Fibroblast of gingiva (primary cell): ENCODE data around the gene ZNF865.

Experiments used
- DNase-seq: peaks from one replicate; pipeline ENCODE4 v3.0.0-alpha.2; 2011; ENCODE audit warnings: low read depth

Gene ZNF865

DNA sequence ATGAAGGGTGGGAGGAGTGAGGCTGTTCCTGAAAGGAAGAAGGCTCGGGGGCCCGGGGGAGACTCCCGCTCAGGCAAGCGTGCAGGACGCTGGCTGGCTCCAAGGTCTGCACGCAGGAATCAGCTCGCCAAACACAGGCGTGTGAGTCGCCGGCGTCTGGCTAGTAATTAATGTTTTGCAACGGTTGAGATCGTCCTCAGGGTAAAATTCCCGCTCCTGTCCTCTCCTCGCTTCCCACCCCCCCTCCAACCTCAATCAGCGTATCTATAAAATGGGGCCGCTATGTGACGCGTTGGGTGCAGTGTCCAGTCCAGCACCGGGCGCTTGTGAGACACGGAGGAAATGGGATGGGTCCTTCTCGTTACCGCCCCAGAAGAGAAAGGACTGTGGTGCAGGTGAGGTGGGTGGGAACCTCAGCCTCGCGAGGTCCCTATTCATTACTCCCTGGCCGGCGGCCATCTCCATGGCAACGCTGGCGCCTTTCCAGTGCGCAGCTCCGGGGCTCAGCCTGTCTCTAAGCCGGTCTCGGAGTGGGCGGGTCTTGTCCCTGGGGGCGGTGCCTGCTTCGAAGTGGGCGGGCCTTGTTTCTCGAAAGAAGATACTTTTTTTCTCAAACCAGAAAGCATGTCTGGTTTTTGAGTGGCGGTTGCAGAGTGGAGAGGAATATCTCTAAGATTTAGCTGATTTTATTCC, 18.3 kb upstream of the ZNF865 start:
- DNase-seq: peak; percentile 79

DNA sequence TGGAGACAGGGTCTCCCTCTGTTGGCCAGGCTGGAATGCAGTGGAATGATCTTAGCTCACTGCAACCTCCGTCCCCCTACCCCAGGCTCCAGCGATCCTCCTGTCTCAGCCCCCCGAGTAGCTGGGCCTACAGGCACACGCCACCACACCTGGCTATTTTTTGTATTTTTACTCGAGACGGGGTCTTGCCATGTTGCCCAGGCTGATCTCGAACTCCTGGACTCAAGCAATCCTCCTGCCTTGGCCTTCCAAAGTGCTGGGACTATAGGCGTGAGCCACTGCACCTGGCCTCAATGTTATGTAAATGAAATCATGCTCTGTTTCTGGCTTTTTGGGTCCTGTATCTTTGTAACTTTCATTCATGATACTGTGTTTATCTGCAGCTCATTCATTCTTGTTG, 16.7 kb upstream of the ZNF865 start:
- no peak for DNase-seq

DNA sequence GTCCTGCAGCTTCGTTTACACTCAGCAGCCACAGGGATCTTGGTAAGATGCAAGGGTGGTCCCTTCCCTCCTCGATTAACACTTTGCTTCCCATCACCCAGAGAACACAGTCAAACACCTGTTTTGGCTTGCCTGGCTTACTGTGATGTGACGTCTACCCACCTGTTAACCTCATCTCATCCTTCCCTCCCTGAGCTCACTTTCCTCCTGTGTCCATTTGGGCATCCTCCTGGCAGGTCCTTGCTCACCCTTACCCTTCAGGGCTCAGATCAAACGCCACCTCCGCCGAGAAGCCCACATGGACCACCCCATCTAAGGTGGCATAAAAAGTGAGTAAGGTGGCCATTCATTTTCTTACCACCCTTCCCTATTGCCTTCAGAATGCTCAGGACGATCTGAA, 15.3 kb upstream of the ZNF865 start:
- no peak for DNase-seq

DNA sequence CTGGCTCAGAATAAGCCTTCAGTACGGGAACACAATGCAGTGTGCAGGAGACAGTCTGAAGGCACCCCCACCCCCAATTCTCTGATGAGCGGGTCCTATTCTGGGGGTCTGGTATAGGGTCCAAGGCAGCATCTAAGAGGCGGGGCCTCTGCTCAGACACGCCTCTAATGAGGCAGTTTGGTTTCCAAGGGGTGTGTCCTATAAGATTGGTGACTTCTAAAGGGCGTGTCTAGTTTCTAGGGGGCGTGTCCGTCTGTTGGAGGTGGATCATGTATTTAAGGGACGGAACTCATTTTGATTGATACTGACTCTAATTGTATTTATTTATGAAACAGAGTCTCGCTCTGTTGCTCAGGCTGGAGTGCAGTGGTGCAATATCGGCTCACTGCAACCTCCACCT, 14.8 kb upstream of the ZNF865 start:
- no peak for DNase-seq

DNA sequence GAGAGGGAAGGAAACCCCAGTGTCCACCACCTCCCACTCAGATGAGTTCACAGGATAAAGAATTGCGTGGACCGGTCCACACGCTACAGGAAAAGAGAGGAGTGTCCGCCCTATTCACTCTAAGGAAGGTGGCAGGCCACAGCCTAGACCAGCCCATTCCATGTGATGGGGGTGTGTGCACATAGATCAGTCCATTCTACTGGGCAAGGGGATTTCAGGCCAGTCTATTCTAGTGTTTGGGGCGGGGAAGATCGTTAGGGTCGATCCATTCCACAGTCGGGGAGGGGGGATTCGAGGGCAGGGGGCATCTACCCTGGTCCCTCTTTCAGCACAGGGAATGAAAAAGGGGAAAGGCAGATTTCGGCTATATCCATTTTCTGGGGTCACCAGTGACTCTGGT, 13.9 kb upstream of the ZNF865 start:
- no peak for DNase-seq

DNA sequence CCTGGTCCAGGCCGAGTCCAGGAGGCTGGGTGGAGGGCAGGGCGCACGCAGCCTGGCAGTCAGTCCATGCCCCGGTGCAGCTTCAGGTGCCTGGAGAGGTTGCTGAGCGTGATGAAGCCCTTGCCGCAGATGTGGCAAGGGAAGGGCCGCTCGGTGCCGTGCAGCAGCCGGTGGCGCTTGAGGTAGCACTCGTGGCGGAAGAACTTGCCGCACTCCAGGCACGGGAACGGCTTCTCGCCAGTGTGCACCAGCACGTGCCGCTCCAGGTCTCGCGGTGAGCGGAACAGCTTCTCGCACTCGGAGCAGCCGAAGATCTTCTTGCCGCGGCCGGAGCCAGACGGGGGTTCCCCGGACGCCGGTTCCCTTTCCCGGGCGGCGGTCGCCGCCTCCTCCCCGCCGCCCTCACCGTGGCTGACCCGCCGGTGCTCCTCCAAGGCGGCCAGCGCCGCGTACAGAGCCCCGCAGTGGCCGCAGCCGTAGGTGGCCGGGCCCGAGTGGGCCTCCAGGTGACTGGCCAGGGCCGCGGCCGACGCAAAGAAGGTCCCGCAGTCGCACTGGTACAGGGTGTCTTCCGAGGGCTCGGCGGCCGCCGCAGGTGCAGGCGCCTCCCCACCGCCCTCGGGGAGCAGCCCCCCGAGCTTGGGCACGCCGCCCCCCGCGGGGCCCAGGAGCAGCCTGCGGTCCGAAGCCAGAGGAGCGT, 12.9 kb upstream of the ZNF865 start:
- DNase-seq: no peak

DNA sequence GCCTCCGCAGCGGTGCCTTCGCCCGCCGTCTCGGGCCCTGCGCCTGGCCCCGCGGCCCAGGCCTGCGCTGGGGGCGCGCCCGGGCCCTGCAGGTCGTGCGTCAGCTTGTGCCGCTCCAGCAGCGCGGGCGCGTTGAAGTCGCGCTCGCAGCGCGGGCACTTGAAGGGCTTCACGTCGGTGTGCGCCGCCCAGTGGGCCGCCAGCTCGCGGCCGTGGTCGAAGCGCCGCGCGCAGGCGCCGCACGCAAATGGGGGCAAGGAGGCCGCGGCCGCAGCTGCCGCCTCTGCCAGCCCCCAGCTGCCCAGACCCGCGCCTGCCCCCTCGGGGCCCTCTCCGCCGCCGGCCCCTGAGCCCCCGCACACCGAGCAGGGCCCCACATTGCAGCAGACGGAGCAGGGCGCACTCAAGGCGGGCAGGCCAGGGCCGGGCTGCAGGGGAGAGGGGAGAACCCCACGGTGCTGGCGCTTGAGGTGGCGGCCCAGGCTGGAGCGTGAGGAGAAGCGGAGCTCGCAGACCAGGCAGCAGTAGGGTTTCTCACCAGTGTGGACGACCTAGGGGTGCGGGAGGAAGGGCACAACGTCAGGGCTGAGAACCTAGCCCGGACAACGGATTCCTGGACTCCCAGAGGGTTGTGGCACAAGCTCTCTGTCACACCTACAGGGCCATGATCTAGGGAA, 12.2 kb upstream of the ZNF865 start:
- DNase-seq: no peak

DNA sequence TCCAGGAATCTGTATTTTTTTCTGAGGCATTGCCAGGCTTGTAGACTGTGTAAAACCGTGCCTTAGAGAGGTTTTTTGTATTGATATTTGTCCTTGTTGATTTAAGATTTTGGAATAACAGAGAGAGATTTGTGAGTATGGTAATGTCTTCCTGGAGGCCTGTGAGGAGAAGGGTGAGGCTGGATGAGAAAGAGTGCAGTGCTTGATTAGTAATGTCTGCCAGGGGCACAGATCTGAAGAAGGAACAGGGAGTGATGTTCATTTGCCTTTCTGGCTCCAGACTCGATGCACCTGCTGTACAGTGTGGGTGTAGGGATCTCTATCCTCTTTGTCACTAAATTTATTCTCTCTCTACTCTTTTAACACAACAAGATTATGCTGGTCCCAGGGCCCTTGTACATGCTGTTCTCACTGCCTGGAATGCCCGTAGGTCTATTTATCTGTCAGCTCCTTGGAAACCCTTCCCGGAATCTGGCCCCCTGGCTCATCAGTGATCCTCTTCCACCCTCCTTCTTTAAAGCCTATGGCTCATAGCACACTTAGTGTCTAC, 10.4 kb upstream of the ZNF865 start:
- no peak for DNase-seq

DNA sequence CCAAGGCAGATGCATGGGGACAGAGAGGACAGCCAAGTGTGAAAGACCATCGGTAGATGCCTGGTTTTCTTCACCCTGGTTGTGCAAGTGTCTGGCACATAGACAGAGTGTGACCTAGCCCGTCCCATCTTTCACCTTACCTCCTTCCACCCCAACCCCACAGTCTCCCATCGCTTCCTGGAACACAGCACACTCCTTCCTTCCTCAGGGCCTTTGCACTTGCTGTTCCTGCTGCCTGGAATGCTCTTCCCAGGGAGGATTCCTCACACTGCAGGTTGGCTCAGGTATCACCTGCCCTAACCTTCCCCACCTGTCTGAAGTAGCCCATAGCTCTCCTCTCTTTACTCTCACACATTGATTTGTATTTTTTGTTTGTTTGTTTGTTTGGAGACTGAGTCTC, 9.1 kb upstream of the ZNF865 start:
- no peak for DNase-seq

DNA sequence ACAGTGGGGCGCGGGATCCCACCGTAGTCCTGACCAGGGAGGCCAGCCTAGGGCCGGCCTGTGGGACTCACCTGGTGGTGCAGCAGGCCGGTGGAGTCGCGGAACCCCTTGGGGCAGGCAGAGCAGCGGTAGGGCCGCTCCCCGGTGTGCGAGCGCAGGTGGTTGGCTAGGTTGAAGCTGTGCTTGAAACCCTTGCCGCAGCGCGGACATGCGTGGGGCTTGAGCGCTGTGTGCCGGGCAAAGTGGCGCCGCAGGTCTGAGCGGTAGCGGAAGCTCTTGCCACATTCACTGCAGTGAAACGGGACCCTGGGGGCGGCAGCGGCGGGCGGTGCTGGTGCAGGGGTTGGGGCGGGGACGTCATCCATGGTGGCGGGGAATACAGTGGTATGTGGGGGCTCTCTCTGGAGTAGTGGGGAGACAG, 7.9 kb upstream of the ZNF865 start:
- DNase-seq: no peak

DNA sequence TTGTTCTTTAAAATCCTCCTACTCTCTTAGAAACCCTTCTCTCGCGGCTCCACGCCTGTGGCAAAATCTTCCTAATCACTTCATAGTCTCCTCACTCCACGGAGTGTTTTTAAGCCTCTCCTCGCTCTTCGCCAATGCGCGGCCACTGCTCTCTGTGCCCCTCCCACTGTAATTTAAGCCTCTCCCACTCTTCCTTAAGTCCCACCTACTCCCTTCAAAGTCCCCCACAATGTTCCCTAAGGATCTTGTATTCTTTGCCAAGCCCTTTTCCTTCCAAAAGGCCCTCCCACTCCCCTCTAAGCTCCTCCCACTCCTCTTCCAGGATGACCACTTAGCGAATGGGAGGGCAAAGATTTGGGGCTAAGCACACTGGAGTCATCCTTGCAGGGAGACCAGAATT, 7.4 kb upstream of the ZNF865 start:
- no peak for DNase-seq

DNA sequence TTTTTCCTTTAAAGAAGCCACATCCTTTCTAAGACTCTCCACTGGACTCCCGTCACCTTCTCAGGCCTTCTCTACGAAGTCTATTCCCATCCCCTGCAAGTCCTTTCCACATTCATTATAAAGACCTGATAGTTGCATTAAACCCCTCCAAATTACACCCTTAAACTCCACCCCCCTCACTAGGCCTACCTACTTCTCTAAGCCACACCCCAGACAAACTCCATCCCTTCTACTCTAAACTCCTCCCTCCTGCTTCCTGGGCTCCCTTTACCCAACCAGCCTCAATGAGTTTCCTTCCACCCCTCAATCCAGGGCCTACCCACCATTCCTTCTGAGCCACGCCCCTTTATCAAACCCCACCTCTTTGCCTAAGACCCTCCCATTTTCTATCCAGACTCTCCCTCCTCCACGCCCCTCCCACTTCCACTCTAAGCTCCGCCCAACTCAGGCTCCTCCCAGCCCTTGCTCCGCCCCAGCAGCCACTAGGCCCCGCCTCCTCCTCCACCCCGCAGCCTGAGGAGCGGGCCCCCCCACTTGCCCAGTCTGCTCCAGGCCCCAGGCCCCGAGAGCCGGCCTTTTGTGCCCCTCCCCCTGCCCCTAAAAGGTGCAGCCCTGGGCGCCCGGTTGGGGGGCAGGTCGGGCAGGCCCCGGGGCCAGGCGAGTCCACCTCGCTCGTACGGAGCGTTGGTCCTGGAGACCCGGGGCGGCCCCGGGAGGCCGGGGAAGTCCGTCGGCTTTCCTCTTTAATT, 6.6 kb upstream of the ZNF865 start:
- peak; percentile 93 for DNase-seq

DNA sequence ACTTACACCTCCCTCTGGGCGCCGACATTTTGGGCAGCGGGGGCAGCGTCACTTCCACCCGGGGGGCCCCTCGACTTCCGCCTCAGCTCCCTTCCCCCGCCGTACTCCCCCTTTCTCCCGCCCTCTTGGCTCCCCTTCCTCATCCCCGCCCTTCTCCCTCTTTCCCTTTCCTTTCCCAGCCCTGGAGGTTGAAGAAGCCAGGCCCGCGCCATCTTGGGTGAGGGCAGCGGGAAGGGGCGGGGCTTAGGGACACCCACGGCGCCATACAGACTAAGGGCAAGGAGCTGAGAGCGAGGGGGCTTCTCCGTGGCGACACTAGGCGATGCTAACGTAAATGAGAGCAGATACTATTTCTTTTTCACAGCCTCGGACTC, 6.0 kb upstream of the ZNF865 start, which contains the start of gene FIZ1:
Gene FIZ1, minus strand, starts transcription at position 50 of the 374 bp plus-strand sequence. CDS start 1,652 bp downstream, outside the sequence.
- peak; percentile 99 for DNase-seq

DNA sequence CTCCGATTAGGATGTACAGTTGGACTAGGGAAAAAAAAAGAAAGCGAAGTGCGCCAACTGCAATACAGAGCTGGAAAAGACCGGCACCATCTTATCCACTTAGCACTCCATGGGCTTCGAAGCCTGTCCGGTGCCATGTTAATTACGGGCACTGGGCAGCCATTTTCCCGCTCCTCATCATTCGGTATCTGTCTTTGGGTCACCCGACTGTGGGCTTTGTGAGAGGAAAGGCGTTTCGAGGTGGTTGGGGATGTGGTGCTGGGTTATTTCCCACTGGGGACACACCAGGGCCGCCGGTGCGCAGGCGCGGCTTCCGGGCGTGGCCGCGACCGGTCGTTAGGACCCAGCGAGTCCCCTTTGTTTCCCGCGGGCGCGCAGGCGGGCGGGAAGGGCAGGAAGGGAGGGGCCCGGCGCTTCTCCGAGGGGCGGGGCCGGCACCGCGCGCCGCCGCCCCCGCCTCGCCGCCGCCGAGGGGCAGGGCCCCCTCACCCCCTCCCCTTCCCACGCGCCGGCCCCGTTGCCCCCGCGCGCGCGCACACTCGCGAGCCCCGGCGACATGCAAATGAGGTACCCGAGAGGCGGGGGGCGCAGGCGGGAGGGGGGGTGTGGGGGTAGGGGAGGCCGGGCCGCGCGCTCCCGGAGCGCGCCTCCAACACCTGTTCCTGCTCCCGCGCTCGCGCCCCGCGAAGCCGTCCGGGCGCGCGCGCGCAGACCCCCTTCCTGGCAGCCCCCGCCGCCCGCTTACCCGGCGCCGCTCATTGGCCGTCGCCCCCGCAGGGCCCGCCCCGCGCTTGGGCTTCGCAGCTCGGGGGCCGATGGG, 5.4 kb upstream of the ZNF865 start, which contains the start of gene ZNF524:
Gene ZNF524, plus strand, starts transcription at position 447 of the 820 bp plus-strand sequence. CDS start 1,825 bp downstream, outside the sequence.
- DNase-seq: peak; percentile 82

DNA sequence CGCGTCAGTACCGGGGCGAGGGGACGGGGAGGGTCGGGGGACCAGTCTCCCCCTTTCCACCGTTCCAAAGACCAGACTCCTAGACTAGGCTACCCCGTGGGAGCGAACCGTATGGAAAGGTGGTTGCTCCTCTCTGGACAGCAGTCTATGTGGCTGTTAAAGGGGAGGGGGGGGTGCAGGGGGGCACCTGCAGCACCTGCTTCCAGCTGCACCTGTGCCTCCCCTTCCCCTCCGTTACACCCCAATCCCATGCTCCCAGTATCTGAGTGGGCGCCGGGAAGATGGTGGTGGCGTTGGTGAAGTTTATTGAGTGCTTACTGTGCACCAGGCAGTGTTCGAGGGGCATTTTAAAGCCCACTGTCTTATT, 4.8 kb upstream of the ZNF865 start:
- no peak for DNase-seq

DNA sequence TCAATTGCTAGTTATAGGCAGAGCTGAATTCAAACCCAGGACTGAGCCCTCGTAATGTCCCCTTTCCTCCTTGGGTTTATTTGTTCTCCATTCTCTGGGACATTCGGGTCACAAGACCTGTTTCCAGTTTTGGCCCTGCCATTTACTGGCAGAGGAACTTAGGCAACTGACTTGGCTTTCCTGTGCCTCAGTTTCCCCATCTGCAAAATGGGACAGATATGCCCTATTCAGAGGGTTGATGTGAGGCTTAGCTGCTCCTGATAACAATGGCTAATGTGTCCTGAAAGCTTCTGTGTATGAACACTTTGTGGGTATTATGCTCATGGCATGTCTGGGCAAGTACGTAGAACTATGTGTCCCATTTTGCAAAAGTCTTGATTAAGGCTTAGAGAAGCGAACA, 4.4 kb upstream of the ZNF865 start:
- DNase-seq: no peak

DNA sequence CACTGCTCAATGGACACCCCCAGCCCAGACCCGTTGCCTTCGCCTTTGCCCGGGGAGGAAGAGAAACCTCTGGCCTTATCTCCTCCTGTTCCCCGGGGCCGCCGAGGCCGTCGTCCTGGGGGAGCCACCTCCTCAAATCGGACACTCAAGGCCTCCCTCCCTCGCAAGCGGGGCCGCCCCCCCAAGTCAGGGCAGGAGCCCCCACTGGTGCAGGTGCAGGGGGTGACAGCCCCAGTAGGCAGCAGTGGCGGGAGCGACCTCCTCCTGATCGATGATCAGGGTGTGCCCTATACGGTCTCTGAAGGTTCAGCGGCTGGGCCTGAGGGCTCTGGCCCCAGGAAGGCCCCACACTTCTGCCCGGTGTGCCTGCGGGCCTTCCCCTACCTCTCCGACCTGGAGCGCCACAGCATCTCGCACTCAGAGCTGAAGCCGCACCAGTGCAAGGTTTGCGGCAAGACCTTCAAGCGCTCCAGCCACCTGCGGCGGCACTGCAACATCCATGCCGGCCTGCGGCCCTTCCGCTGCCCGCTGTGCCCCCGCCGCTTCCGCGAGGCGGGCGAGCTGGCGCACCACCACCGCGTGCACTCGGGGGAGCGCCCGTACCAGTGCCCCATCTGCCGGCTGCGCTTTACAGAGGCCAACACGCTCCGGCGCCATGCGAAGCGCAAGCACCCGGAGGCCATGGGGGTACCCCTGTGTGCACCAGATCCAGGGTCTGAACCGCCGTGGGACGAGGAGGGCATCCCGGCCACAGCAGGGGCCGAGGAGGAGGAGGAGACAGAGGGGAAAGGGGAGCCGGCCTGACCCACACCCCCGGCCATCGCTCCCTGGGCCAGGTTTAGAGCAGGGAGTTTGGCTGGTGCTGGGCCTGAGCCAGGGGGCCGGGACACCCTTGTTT, 3.1 kb upstream of the ZNF865 start:
- no peak for DNase-seq

DNA sequence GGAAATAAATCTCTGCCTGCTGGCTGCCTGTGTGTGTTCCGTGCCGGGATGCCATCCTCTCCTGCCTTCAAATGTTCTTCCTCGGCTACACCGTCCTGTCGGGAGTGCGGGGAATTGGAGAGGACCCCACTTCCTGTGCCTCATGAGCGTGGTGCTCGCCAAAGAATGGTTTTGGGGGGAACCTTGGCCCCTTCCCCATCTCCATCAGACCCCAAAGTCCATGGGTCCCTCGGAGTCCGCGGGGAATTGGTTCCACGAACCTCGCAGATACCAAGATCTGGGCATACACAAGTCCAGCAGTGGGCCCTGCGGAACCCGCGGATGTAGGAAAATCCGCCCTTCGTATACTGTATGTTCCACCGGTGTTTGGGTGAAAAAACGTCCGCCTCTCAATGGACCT, 2.3 kb upstream of the ZNF865 start:
- no peak for DNase-seq

DNA sequence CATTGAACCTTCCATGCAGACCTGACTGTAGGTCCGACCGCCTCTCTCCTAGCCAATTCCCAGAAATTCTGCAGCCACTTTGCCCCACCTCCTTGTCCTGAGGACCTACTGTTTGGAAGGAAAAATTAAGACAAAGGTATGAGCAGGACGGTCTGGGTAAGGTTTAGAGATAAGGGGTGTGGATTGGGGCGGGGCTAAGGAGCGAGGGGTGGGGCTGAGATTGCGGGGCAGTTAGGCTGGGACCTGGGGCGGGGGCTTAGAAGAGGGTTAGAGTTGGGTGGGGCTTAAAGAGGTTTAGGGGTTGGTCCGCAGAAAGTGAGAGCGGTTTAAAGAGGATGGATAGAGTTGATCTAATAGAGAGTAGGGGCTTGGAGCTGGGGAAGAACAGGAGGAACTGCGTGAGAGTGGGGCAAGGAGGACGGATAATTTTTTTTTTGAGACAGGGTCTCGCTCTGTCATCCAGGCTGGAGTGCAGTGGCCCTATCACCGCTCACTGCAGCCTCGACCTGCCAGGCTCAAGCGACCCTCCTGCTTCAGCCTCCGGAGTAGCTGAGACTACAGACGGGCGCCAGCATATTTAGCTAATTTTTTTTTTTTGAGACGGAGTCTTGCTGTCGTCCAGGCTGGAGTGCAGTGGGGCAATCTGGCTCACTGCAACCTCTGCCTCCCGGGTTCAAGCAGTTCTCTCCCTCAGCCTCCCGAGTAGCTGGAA, 1.7 kb upstream of the ZNF865 start:
- DNase-seq: no peak
